Hepatocyte (in vitro differentiated cells): ENCODE measurements around the gene VAMP2. TPM values are rescaled to one million over a fixed set of nuclear protein-coding genes. Genes with fewer than 3 reads are reported as not detected.

Experiments used
- DNase-seq: peaks from one replicate; pipeline ENCODE4 v3.0.0-alpha.2; 2016; ENCODE audit warnings: low spot score
- H2AFZ ChIP-seq: fragments of 200-600 bp; sonication (generic); 2 replicates; pipeline ENCODE4 v1.6.0; 2016; ENCODE audit warnings: antibody characterized with exemption, mild to moderate bottlenecking
- H3K27ac ChIP-seq: fragments of 200-600 bp; sonication (generic); 2 replicates; pipeline ENCODE4 v1.5.1; 2016; ENCODE audit warnings: mild to moderate bottlenecking
- H3K27me3 ChIP-seq: fragments of 200-600 bp; sonication (generic); 2 replicates; pipeline ENCODE4 v1.6.1; 2016
- H3K36me3 ChIP-seq: fragments of 200-600 bp; sonication (generic); replicated peaks from 2 replicates; pipeline ENCODE4 v1.5.1; 2016; ENCODE audit warnings: low read depth; ENCODE audit not compliant: insufficient read depth
- H3K4me1 ChIP-seq: fragments of 200-600 bp; sonication (generic); 2 replicates; pipeline ENCODE4 v1.5.1; 2016; ENCODE audit warnings: mild to moderate bottlenecking, moderate library complexity; ENCODE audit not compliant: insufficient read depth
- H3K4me2 ChIP-seq: fragments of 200-600 bp; sonication (generic); 2 replicates; pipeline ENCODE4 v1.6.0; 2016
- H3K4me3 ChIP-seq: fragments of 200-600 bp; sonication (generic); 2 replicates; pipeline ENCODE4 v1.5.1; 2016; ENCODE audit warnings: mild to moderate bottlenecking
- H3K79me2 ChIP-seq: fragments of 200-600 bp; sonication (generic); 2 replicates; pipeline ENCODE4 v1.6.0; 2017; ENCODE audit warnings: mild to moderate bottlenecking
- H3K9me2 ChIP-seq: fragments of 200-600 bp; sonication (generic); replicated peaks from 2 replicates; pipeline ENCODE4 v1.6.0; 2017; ENCODE audit warnings: mild to moderate bottlenecking; ENCODE audit not compliant: insufficient read depth
- H3K9me3 ChIP-seq: fragments of 200-600 bp; sonication (generic); 2 replicates; pipeline ENCODE4 v1.5.1; 2016; ENCODE audit warnings: low read depth, mild to moderate bottlenecking
- H4K20me1 ChIP-seq: fragments of 200-600 bp; sonication (generic); 2 replicates; pipeline ENCODE4 v1.6.0; 2016; ENCODE audit warnings: mild to moderate bottlenecking; ENCODE audit not compliant: insufficient read depth, poor library complexity, severe bottlenecking
- CTCF ChIP-seq: fragments of 200-600 bp; sonication (generic); IDR thresholded peaks from 2 replicates; pipeline ENCODE4 v1.5.1; 2016; ENCODE audit warnings: antibody characterized with exemption, mild to moderate bottlenecking; ENCODE audit not compliant: poor library complexity
- EZH2 ChIP-seq: fragments of 200-600 bp; sonication (generic); IDR thresholded peaks from 2 replicates; pipeline ENCODE4 v1.6.1; 2016; ENCODE audit warnings: antibody characterized with exemption, mild to moderate bottlenecking, borderline replicate concordance
- EZH2phosphoT487 ChIP-seq: fragments of 200-600 bp; sonication (generic); IDR thresholded peaks from one replicate; pipeline ENCODE4 v1.6.1; 2018; ENCODE audit warnings: antibody characterized with exemption, mild to moderate bottlenecking, low read depth, moderate library complexity; ENCODE audit not compliant: unreplicated experiment, severe bottlenecking
- WGBS: methylation state at CpG from one replicate; pipeline ENCODE4 v1.1.6; 2016; ENCODE audit warnings: low lambda C conversion rate; ENCODE audit errors: missing lambda C conversion rate; 5-methylcytosine and 5-hydroxymethylcytosine counted together
- polyA plus RNA-seq: library from polyadenylated mRNA; unstranded; fragments of >200 nt; fragmentation: Nextera tagmentation; extraction: Ambion mirVana; gene quantifications from 2 replicates; pipeline ENCODE4 v1.2.1, GENCODE V29; 2016
- total RNA-seq: library from RNA; depleted of rRNA; stranded (reverse); fragments of >200 nt; gene quantifications from 2 replicates; pipeline ENCODE4 v1.2.3, GENCODE V29; 2014

Gene VAMP2
- total and polyA plus RNA-seq, 2 experiments from 2014 or later, result 8.5 to 44.6 TPM

GRCh38 chr17:8161289-8162232 is 1.2 kb downstream of the VAMP2 start:
- Histone ChIP-seq H3K4me3 (peak overlapping the region; percentile 100), H3K9me2 (no peaks in the 10 kb centered on the region), H3K36me3 (no peaks in the 10 kb centered on the region), H3K9me3 (no peaks in the 10 kb centered on the region), H3K27me3 (no peaks in the 10 kb centered on the region), H4K20me1 (peaks cover 5% of the 10 kb centered on the region), H2AFZ (no peak overlapping the region), H3K4me1 (peaks cover 28% of the 10 kb centered on the region), H3K79me2 (peaks cover 27% of the 10 kb centered on the region), H3K27ac (peak overlapping the region; percentile 100), H3K4me2 (peak overlapping the region; percentile 99)
- WGBS, result 80% methylated on average over 19 of the region's 19 CpGs
- DNase-seq, result no peak
- no peak for TF ChIP-seq CTCF
- no peak for TF ChIP-seq EZH2
- TF ChIP-seq EZH2phosphoT487, result no peak

GRCh38 chr17:8160741-8161221 is 2.0 kb downstream of the VAMP2 start:
- TF ChIP-seq EZH2phosphoT487 (no peak), EZH2 (no peak), CTCF (no peak)
- peak overlapping the region; percentile 99 for H3K4me2 ChIP-seq
- H3K9me2 ChIP-seq, result no peaks in the 10 kb centered on the region
- H3K27me3 ChIP-seq, result no peaks in the 10 kb centered on the region
- no peaks in the 10 kb centered on the region for H3K36me3 ChIP-seq
- 88% methylated on average over 5 of the region's 5 CpGs for WGBS
- peaks cover 29% of the 10 kb centered on the region for H3K79me2 ChIP-seq
- no peak overlapping the region for H2AFZ ChIP-seq
- DNase-seq, result no peak
- H3K27ac ChIP-seq, result peak overlapping the region; percentile 100
- H3K4me1 ChIP-seq, result peaks cover 28% of the 10 kb centered on the region
- H4K20me1 ChIP-seq, result peaks cover 5% of the 10 kb centered on the region
- no peaks in the 10 kb centered on the region for H3K9me3 ChIP-seq
- no peak overlapping the region for H3K4me3 ChIP-seq

- H3K9me2 ChIP-seq, result no peaks in the 10 kb centered on the region
- no peak overlapping the region for H3K27ac ChIP-seq
- H2AFZ ChIP-seq, result no peak overlapping the region
- peaks cover 35% of the 10 kb centered on the region for H3K79me2 ChIP-seq
- no peak for DNase-seq
- peaks cover 30% of the 10 kb centered on the region for H3K4me1 ChIP-seq
- H3K4me3 ChIP-seq, result no peak overlapping the region
- no peaks in the 10 kb centered on the region for H3K9me3 ChIP-seq
- no peaks in the 10 kb centered on the region for H3K36me3 ChIP-seq
- no peak for TF ChIP-seq EZH2
- no peak for TF ChIP-seq CTCF
- no peak for TF ChIP-seq EZH2phosphoT487
- H4K20me1 ChIP-seq, result peaks cover 5% of the 10 kb centered on the region
- WGBS, result 88% methylated on average over 4 of the region's 4 CpGs
- H3K4me2 ChIP-seq, result peak overlapping the region; percentile 99
- no peaks in the 10 kb centered on the region for H3K27me3 ChIP-seq
Measured at GRCh38 chr17:8160224-8160577, 2.5 kb downstream of the VAMP2 start.
